Measurements from ENCODE around the gene SMIM22.

The SMIM22 gene

DNA sequence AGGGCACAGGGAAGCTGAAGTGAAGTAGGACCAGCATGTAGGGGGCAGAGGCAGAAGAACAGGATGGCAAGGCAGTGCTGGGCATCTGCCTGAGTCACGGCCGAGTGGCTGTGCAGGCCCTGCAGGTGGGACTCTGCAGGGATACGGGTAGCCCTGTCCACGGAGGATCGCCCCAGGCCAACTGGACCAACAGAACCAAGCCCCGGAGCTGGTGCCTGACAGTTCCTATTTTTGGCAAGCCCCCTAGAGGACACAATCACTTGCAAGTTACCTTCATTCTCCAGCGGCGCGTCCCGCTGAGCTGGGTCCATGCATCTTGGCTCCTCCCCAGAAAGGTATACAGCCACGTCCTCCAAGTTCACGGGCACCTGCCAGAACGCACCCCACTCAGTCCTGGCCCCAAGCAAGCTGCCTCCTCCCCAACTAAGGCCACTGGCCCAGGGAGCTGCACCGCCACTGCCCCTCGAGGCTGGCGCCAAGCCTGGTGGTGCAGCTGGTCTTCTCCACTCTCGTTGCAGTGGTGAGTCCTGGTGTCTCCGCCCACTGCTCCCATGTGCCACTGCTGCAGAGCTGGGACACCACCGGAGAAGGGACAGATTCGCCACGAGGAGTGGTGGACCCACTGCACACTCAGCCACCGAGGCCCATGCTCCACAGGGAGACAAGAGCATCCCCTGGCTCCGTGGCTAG lies 34.8 kb upstream of the SMIM22 start:
- Histone ChIP-seq H3K9me3 (ENCODE audit: insufficient read depth, low read depth, low read length) (0 out of 2 replicates have a peak, but pooled peaks cover 6% of the 10 kb centered on the region), H3K4me3 (ENCODE audit: low read length) (no peak overlapping the region), H3K4me1 (ENCODE audit: insufficient read depth, low read length) (no peaks in the 10 kb centered on the region), H3K27ac (ENCODE audit: low read length) (no peak overlapping the region), H3K9ac (ENCODE audit: low read depth, low read length) (no peak overlapping the region), H3K36me3 (ENCODE audit: insufficient read depth, low read depth, low read length) (peaks cover 84% of the 10 kb centered on the region), H3K27me3 (ENCODE audit: insufficient read depth, low read length) (no peaks in the 10 kb centered on the region)

GRCh38 chr16:4762205-4762604 lies 33.0 kb upstream of the SMIM22 start:
- H3K4me3 ChIP-seq (ENCODE audit: low read length): no peak overlapping the region
- no peaks in the 10 kb centered on the region for H3K27me3 ChIP-seq (ENCODE audit: insufficient read depth, low read length)
- H3K4me1 ChIP-seq (ENCODE audit: insufficient read depth, low read length): no peaks in the 10 kb centered on the region
- H3K27ac ChIP-seq (ENCODE audit: low read length): no peak overlapping the region
- no peak overlapping the region for H3K9ac ChIP-seq (ENCODE audit: low read depth, low read length)
- H3K9me3 ChIP-seq (ENCODE audit: insufficient read depth, low read depth, low read length): no peaks in the 10 kb centered on the region
- H3K36me3 ChIP-seq (ENCODE audit: insufficient read depth, low read depth, low read length): peaks cover 69% of the 10 kb centered on the region

- H3K9ac ChIP-seq (ENCODE audit: low read depth, low read length): no peak overlapping the region
- H3K4me3 ChIP-seq (ENCODE audit: low read length): no peak overlapping the region
- no peaks in the 10 kb centered on the region for H3K27me3 ChIP-seq (ENCODE audit: insufficient read depth, low read length)
- H3K27ac ChIP-seq (ENCODE audit: low read length): no peak overlapping the region
- peaks cover 3% of the 10 kb centered on the region; the same call in 1 of the 2 replicates for H3K4me1 ChIP-seq (ENCODE audit: insufficient read depth, low read length)
- peaks cover 56% of the 10 kb centered on the region for H3K36me3 ChIP-seq (ENCODE audit: insufficient read depth, low read depth, low read length)
- H3K9me3 ChIP-seq (ENCODE audit: insufficient read depth, low read depth, low read length): no peaks in the 10 kb centered on the region
Measured at GRCh38 chr16:4763791-4764190, 31.4 kb upstream of the SMIM22 start.

DNA sequence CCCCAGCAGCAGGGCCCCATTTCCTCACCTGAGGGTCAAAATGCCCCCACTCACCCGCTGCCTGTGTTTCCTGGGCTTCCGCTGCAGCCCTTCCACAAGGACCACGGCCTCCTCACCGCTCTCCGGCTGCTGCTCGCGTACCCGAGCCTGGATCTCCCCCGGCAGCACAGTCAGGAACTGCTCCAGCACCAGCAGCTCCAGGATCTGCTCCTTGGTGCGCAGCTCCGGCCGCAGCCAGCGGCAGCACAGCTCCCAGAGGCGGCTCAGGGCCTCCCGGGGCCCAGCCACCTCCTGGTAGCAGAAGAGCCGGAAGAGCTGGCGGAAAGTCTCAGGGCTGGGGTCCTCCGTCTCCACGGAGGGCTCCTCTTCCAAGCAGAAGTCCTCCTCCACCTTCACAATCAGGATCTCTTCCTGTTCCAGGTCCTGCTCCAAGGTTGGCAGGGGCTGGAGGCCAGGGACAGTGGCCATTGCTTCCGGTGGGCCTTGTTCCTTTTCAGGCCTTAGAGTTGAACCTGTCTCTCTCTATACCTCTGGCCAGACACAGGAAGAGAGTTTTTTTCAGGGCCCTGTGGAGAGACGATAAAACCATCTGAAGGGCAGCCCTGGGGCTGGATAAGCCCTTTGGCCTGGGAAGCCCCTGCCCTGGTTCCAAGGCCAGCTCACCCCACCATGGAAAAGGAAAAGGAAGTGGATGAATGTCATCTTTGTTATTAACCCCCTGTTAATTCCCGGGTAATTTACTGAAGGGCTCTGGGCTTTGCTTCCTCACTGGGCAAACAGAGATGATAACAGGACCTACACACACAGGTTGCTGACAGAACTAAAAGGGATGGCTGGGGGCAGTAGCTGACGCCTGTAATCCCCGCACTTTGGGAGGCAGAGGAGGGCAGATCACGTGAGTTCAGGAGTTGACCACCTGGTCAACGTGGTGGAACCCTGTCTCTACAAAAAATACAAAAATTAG lies 29.4 kb upstream of the SMIM22 start:
- H3K4me3 ChIP-seq (ENCODE audit: low read length): peak overlapping the region; percentile 90
- no peaks in the 10 kb centered on the region for H3K9me3 ChIP-seq (ENCODE audit: insufficient read depth, low read depth, low read length)
- H3K27me3 ChIP-seq (ENCODE audit: insufficient read depth, low read length): no peaks in the 10 kb centered on the region
- peak overlapping the region; percentile 88 for H3K9ac ChIP-seq (ENCODE audit: low read depth, low read length)
- peaks cover 38% of the 10 kb centered on the region for H3K36me3 ChIP-seq (ENCODE audit: insufficient read depth, low read depth, low read length)
- no peak overlapping the region for H3K27ac ChIP-seq (ENCODE audit: low read length)
- peaks cover 3% of the 10 kb centered on the region; the same call in 1 of the 2 replicates for H3K4me1 ChIP-seq (ENCODE audit: insufficient read depth, low read length)

- Histone ChIP-seq H3K4me1 (ENCODE audit: insufficient read depth, low read length) (peaks cover 3% of the 10 kb centered on the region; the same call in 1 of the 2 replicates), H3K36me3 (ENCODE audit: insufficient read depth, low read depth, low read length) (peaks cover 31% of the 10 kb centered on the region), H3K9ac (ENCODE audit: low read depth, low read length) (peak within 1 kb of the TSS; percentile 88), H3K27ac (ENCODE audit: low read length) (peak within 1 kb of the TSS; percentile 36), H3K27me3 (ENCODE audit: insufficient read depth, low read length) (no peaks in the 10 kb centered on the region), H3K9me3 (ENCODE audit: insufficient read depth, low read depth, low read length) (no peaks in the 10 kb centered on the region), H3K4me3 (ENCODE audit: low read length) (peak within 1 kb of the TSS; percentile 90)
Measured at GRCh38 chr16:4766875-4767628, 28.1 kb upstream of the SMIM22 start, which contains the start of gene ZNF500. Gene ZNF500, minus strand, starts transcription at chr16:4767162. Its CDS starts 1,184 bp downstream, at chr16:4765978.

- H3K9ac ChIP-seq (ENCODE audit: low read depth, low read length): peak overlapping the region; percentile 63; the same call in 1 of the 2 replicates
- no peaks in the 10 kb centered on the region for H3K27me3 ChIP-seq (ENCODE audit: insufficient read depth, low read length)
- H3K4me1 ChIP-seq (ENCODE audit: insufficient read depth, low read length): peaks cover 3% of the 10 kb centered on the region; the same call in 1 of the 2 replicates
- H3K4me3 ChIP-seq (ENCODE audit: low read length): peak overlapping the region; percentile 64
- no peaks in the 10 kb centered on the region for H3K9me3 ChIP-seq (ENCODE audit: insufficient read depth, low read depth, low read length)
- peaks cover 22% of the 10 kb centered on the region for H3K36me3 ChIP-seq (ENCODE audit: insufficient read depth, low read depth, low read length)
- no peak overlapping the region for H3K27ac ChIP-seq (ENCODE audit: low read length)
Measured at GRCh38 chr16:4767872-4768548, 27.2 kb upstream of the SMIM22 start.

DNA sequence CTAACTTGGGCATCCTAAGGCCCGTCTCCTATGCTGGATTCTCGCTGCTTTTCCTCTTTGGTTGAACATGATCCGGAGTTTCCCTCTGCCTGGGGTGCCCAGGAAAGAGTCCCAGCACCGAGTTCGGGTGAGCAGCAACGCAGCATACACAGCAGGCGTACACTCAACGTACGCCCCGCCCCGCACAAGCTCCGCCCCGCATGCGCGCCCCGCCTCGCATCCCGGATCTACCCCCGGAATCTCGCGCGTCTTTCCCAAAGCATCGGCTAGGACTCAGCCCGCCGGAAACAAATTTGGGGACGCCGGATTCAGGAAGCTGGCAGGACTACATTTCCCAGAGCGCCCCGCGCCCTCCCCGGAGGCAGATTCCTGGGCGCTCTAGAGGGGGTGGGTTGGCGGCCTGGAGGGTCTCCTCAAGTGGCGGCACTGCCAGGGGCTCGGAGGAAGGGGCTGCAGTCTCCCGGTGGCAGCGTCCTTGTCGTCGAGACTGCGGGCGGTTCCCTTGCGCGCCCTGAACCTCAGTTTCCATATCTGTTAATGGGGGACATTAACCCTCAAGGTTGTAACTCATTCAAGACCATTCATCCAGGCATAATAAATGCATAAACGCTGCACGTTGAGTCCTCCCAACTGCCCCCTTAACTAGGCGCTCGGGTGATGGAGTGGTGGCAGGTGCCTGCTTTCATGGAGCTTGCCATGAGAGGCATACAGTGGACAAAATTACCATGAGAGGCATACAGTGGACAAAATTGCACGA lies 26.4 kb upstream of the SMIM22 start:
- Histone ChIP-seq H3K36me3 (ENCODE audit: insufficient read depth, low read depth, low read length) (peaks cover 15% of the 10 kb centered on the region), H3K9ac (ENCODE audit: low read depth, low read length) (peak overlapping the region; percentile 74; the same call in 1 of the 2 replicates), H3K27ac (ENCODE audit: low read length) (no peak overlapping the region)

GRCh38 chr16:4769306-4769638 lies 25.9 kb upstream of the SMIM22 start:
- Histone ChIP-seq H3K4me1 (ENCODE audit: insufficient read depth, low read length) (peaks cover 3% of the 10 kb centered on the region; the same call in 1 of the 2 replicates), H3K27me3 (ENCODE audit: insufficient read depth, low read length) (no peaks in the 10 kb centered on the region), H3K4me3 (ENCODE audit: low read length) (peak overlapping the region; percentile 64; the same call in 1 of the 2 replicates), H3K36me3 (ENCODE audit: insufficient read depth, low read depth, low read length) (peaks cover 10% of the 10 kb centered on the region), H3K9ac (ENCODE audit: low read depth, low read length) (peak overlapping the region; percentile 74; the same call in 1 of the 2 replicates), H3K27ac (ENCODE audit: low read length) (no peak overlapping the region), H3K9me3 (ENCODE audit: insufficient read depth, low read depth, low read length) (no peaks in the 10 kb centered on the region)

More for the DNA sequence above, 26.4 kb upstream of the SMIM22 start:
- Histone ChIP-seq H3K27me3 (ENCODE audit: insufficient read depth, low read length) (no peaks in the 10 kb centered on the region), H3K4me3 (ENCODE audit: low read length) (peak overlapping the region; percentile 64), H3K9me3 (ENCODE audit: insufficient read depth, low read depth, low read length) (no peaks in the 10 kb centered on the region), H3K4me1 (ENCODE audit: insufficient read depth, low read length) (peaks cover 3% of the 10 kb centered on the region; the same call in 1 of the 2 replicates)

- no peak overlapping the region for H3K27ac ChIP-seq (ENCODE audit: low read length)
- H3K27me3 ChIP-seq (ENCODE audit: insufficient read depth, low read length): no peaks in the 10 kb centered on the region
- no peaks in the 10 kb centered on the region for H3K36me3 ChIP-seq (ENCODE audit: insufficient read depth, low read depth, low read length)
- no peak overlapping the region for H3K4me3 ChIP-seq (ENCODE audit: low read length)
- no peaks in the 10 kb centered on the region for H3K9me3 ChIP-seq (ENCODE audit: insufficient read depth, low read depth, low read length)
- H3K4me1 ChIP-seq (ENCODE audit: insufficient read depth, low read length): peaks cover 3% of the 10 kb centered on the region; the same call in 1 of the 2 replicates
- H3K9ac ChIP-seq (ENCODE audit: low read depth, low read length): no peak overlapping the region
Measured at GRCh38 chr16:4771646-4772045, 23.5 kb upstream of the SMIM22 start.

- H3K9ac ChIP-seq (ENCODE audit: low read depth, low read length): no peak overlapping the region
- H3K4me3 ChIP-seq (ENCODE audit: low read length): no peak overlapping the region
- no peaks in the 10 kb centered on the region for H3K9me3 ChIP-seq (ENCODE audit: insufficient read depth, low read depth, low read length)
- H3K27ac ChIP-seq (ENCODE audit: low read length): no peak overlapping the region
- peaks cover 3% of the 10 kb centered on the region; the same call in 1 of the 2 replicates for H3K4me1 ChIP-seq (ENCODE audit: insufficient read depth, low read length)
- no peaks in the 10 kb centered on the region for H3K36me3 ChIP-seq (ENCODE audit: insufficient read depth, low read depth, low read length)
- no peaks in the 10 kb centered on the region for H3K27me3 ChIP-seq (ENCODE audit: insufficient read depth, low read length)
Measured at GRCh38 chr16:4772351-4772750, 22.8 kb upstream of the SMIM22 start.
